NCI-H524 treated with DMSO at 0.1 percent for 48 hours (cell line): ENCODE results near the gene ATP6V0E2.
A peak's percentile ranks its signal among the peaks of the same experiment; 100 is the strongest.
"Not testable (repeated sequence)": the region's sequence is repeated elsewhere in the genome, so short reads cannot be mapped to it uniquely, and the experiment has no call there.

Experiments
- DNase-seq: peaks from one replicate; lab custom pipeline; 2025; lab: John Stamatoyannopoulos, UW

ATP6V0E2 gene

GRCh38 chr7:149873074-149873969, at the start of gene ATP6V0E2:
ATP6V0E2 (plus strand) TSS chr7:149873969; CDS start chr7:149874066, 97 bp downstream.
- peak; percentile 87 for DNase-seq

- DNase-seq = no peak
Observed at GRCh38 chr7:149824301-149824741, 49.4 kb upstream of the ATP6V0E2 start.

- DNase-seq = no peak
Observed at GRCh38 chr7:149824748-149825566, 48.8 kb upstream of the ATP6V0E2 start.

- no peak for DNase-seq
Observed at GRCh38 chr7:149825567-149826343, 48.0 kb upstream of the ATP6V0E2 start.

GRCh38 chr7:149826344-149827088, 47.3 kb upstream of the ATP6V0E2 start:
- DNase-seq = no peak

GRCh38 chr7:149827089-149827981, 46.4 kb upstream of the ATP6V0E2 start:
- no peak for DNase-seq

GRCh38 chr7:149828357-149829309, 45.1 kb upstream of the ATP6V0E2 start:
- no peak for DNase-seq

GRCh38 chr7:149830527-149830926, 43.2 kb upstream of the ATP6V0E2 start:
- DNase-seq = not testable (repeated sequence)

- DNase-seq = no peak
Observed at GRCh38 chr7:149830997-149831740, 42.6 kb upstream of the ATP6V0E2 start.

GRCh38 chr7:149831741-149832219, 42.0 kb upstream of the ATP6V0E2 start:
- no peak for DNase-seq

- DNase-seq = no peak
Observed at GRCh38 chr7:149832332-149833041, 41.3 kb upstream of the ATP6V0E2 start.

GRCh38 chr7:149833495-149834130, 40.2 kb upstream of the ATP6V0E2 start:
- no peak for DNase-seq

GRCh38 chr7:149834601-149835000, 39.2 kb upstream of the ATP6V0E2 start:
- DNase-seq = no peak

GRCh38 chr7:149836434-149836833, 37.3 kb upstream of the ATP6V0E2 start:
- no peak for DNase-seq

- DNase-seq = no peak
Observed at GRCh38 chr7:149837564-149838223, 36.1 kb upstream of the ATP6V0E2 start.

- DNase-seq = peak; percentile 85
Observed at GRCh38 chr7:149838224-149838991, 35.4 kb upstream of the ATP6V0E2 start, which contains the start of gene ZNF862. ZNF862 (plus strand) TSS chr7:149838375; CDS start chr7:149838612, 237 bp downstream.
